Adrenal gland (tissue), 5 donors: Measurements from ENCODE around the gene OTOP3.

Experiments
- POLR2A ChIP-seq, 2 donors: fragments of 450-650 bp; IDR thresholded peaks; one replicate each; pipeline ENCODE4 v1.6.1; 2017; ENCODE audit warnings: antibody characterized with exemption in 2 of 2, mild to moderate bottlenecking in 2 of 2, moderate library complexity in 1 of 2
- TF ChIP-seq, protein P1 (sequence below), 6 experiments: fragments of 450-650 bp in 4 of 6; fragments of 200-600 bp in 2 of 6; sonication (generic) in 1 of 6; IDR thresholded peaks; 1 replicate in 5 of 6; 2 replicates in 1 of 6; pipeline versions ENCODE4 v1.5.1 to v1.8.0; 2016 to 2021; ENCODE audit warnings: antibody characterized with exemption in 6 of 6, mild to moderate bottlenecking in 2 of 6, moderate library complexity in 1 of 6
- donor health status: DM: no; HTN: no; CAD: no.

DNA sequence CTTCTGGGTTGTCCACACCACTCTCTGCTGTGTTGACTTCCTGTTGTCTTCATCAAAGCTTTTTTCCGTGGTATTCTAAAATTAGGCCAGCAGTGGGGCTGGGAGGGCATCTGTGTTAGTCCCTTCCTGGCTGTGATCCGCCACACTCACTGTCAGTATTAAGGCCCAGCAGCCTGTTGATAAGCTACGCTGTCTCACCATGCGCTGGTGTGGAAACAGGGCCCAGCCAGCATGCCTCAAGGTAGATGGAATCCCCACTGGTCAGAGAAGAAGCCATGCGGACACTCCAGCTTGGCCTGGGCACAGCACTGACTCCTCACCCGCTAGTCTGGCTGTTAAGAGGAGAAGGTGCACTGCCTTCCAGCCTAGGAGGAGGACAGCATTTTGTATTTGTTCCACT is 63.1 kb downstream of the OTOP3 start:
- TF ChIP-seq, protein P1, sequence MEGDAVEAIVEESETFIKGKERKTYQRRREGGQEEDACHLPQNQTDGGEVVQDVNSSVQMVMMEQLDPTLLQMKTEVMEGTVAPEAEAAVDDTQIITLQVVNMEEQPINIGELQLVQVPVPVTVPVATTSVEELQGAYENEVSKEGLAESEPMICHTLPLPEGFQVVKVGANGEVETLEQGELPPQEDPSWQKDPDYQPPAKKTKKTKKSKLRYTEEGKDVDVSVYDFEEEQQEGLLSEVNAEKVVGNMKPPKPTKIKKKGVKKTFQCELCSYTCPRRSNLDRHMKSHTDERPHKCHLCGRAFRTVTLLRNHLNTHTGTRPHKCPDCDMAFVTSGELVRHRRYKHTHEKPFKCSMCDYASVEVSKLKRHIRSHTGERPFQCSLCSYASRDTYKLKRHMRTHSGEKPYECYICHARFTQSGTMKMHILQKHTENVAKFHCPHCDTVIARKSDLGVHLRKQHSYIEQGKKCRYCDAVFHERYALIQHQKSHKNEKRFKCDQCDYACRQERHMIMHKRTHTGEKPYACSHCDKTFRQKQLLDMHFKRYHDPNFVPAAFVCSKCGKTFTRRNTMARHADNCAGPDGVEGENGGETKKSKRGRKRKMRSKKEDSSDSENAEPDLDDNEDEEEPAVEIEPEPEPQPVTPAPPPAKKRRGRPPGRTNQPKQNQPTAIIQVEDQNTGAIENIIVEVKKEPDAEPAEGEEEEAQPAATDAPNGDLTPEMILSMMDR (IDR thresholded peaks at IDR 0.05), result no peak
- TF ChIP-seq POLR2A (IDR thresholded peaks at IDR 0.05), result no peak
